Measurements from ENCODE around the gene IFT43.
A peak's percentile ranks its signal among the peaks of the same experiment; 100 is the strongest.

The IFT43 gene

GRCh38 chr14:76090616-76091391 is 105.2 kb downstream of the IFT43 start:
- FAIRE-seq (peak; percentile 75), DNase-seq (ENCODE audit: insufficient read length, low spot score) (peak; percentile 36)
- TF ChIP-seq TAF1 (IDR thresholded peaks at IDR 0.05; ENCODE audit: low read depth, low read length) (no peak), SPI1 (IDR thresholded peaks at IDR 0.05; ENCODE audit: low read depth, low read length) (no peak), POLR2A (IDR thresholded peaks at IDR 0.05; ENCODE audit: low read depth, low read length) (no peak), PAX5 (IDR thresholded peaks at IDR 0.05; ENCODE audit: insufficient read depth, low read length, severe bottlenecking) (no peak)

- TF ChIP-seq PAX5 (IDR thresholded peaks at IDR 0.05; ENCODE audit: insufficient read depth, low read length, severe bottlenecking), result no peak
- no peak for TF ChIP-seq POLR2A (IDR thresholded peaks at IDR 0.05; ENCODE audit: low read depth, low read length)
- TF ChIP-seq POLR2AphosphoS5 (IDR thresholded peaks at IDR 0.05; ENCODE audit: low read depth, low read length), result no peak
- no peak for TF ChIP-seq SPI1 (IDR thresholded peaks at IDR 0.05; ENCODE audit: low read depth, low read length)
- no peak for TF ChIP-seq POU2F2 (IDR thresholded peaks at IDR 0.05; ENCODE audit: low read depth, low read length)
- FAIRE-seq (no peak), DNase-seq (ENCODE audit: insufficient read length, low spot score) (no peak)
These were observed 107.5 kb downstream of the IFT43 start for GRCh38 chr14:76093077-76093476.

- FAIRE-seq, result no peak
- DNase-seq (ENCODE audit: insufficient read length, low spot score), result no peak
- TF ChIP-seq POLR2A (IDR thresholded peaks at IDR 0.05; ENCODE audit: low read depth, low read length) (no peak), TAF1 (IDR thresholded peaks at IDR 0.05; ENCODE audit: low read depth, low read length) (no peak), POU2F2 (IDR thresholded peaks at IDR 0.05; ENCODE audit: low read depth, low read length) (no peak), PAX5 (IDR thresholded peaks at IDR 0.05; ENCODE audit: insufficient read depth, low read length, severe bottlenecking) (no peak), SPI1 (IDR thresholded peaks at IDR 0.05; ENCODE audit: low read depth, low read length) (no peak), POLR2AphosphoS5 (IDR thresholded peaks at IDR 0.05; ENCODE audit: low read depth, low read length) (no peak)
These were observed 110.7 kb downstream of the IFT43 start for GRCh38 chr14:76096257-76096656.

GRCh38 chr14:76097547-76097946 is 112.0 kb downstream of the IFT43 start:
- no peak for FAIRE-seq
- TF ChIP-seq TAF1 (IDR thresholded peaks at IDR 0.05; ENCODE audit: low read depth, low read length) (no peak), PAX5 (IDR thresholded peaks at IDR 0.05; ENCODE audit: insufficient read depth, low read length, severe bottlenecking) (no peak), POU2F2 (IDR thresholded peaks at IDR 0.05; ENCODE audit: low read depth, low read length) (no peak), POLR2AphosphoS5 (IDR thresholded peaks at IDR 0.05; ENCODE audit: low read depth, low read length) (no peak), POLR2A (IDR thresholded peaks at IDR 0.05; ENCODE audit: low read depth, low read length) (no peak), SPI1 (IDR thresholded peaks at IDR 0.05; ENCODE audit: low read depth, low read length) (no peak)
- DNase-seq (ENCODE audit: insufficient read length, low spot score), result no peak

GRCh38 chr14:76098047-76098446 is 112.5 kb downstream of the IFT43 start:
- no peak for FAIRE-seq
- TF ChIP-seq TAF1 (IDR thresholded peaks at IDR 0.05; ENCODE audit: low read depth, low read length), result no peak
- TF ChIP-seq POLR2A (IDR thresholded peaks at IDR 0.05; ENCODE audit: low read depth, low read length), result no peak
- no peak for TF ChIP-seq POLR2AphosphoS5 (IDR thresholded peaks at IDR 0.05; ENCODE audit: low read depth, low read length)
- no peak for TF ChIP-seq PAX5 (IDR thresholded peaks at IDR 0.05; ENCODE audit: insufficient read depth, low read length, severe bottlenecking)
- TF ChIP-seq SPI1 (IDR thresholded peaks at IDR 0.05; ENCODE audit: low read depth, low read length), result no peak
- TF ChIP-seq POU2F2 (IDR thresholded peaks at IDR 0.05; ENCODE audit: low read depth, low read length), result no peak
- DNase-seq (ENCODE audit: insufficient read length, low spot score), result no peak

GRCh38 chr14:76098916-76099675 is 113.5 kb downstream of the IFT43 start:
- no peak for FAIRE-seq
- no peak for TF ChIP-seq PAX5 (IDR thresholded peaks at IDR 0.05; ENCODE audit: insufficient read depth, low read length, severe bottlenecking)
- no peak for DNase-seq (ENCODE audit: insufficient read length, low spot score)

- no peak for DNase-seq (ENCODE audit: insufficient read length, low spot score)
- TF ChIP-seq SPI1 (IDR thresholded peaks at IDR 0.05; ENCODE audit: low read depth, low read length) (no peak), POLR2A (IDR thresholded peaks at IDR 0.05; ENCODE audit: low read depth, low read length) (no peak), POU2F2 (IDR thresholded peaks at IDR 0.05; ENCODE audit: low read depth, low read length) (no peak), POLR2AphosphoS5 (IDR thresholded peaks at IDR 0.05; ENCODE audit: low read depth, low read length) (no peak), TAF1 (IDR thresholded peaks at IDR 0.05; ENCODE audit: low read depth, low read length) (no peak), PAX5 (IDR thresholded peaks at IDR 0.05; ENCODE audit: insufficient read depth, low read length, severe bottlenecking) (no peak)
- FAIRE-seq, result no peak
These were observed 114.7 kb downstream of the IFT43 start for GRCh38 chr14:76100236-76100635.

- TF ChIP-seq TAF1 (IDR thresholded peaks at IDR 0.05; ENCODE audit: low read depth, low read length), result no peak
- TF ChIP-seq PAX5 (IDR thresholded peaks at IDR 0.05; ENCODE audit: insufficient read depth, low read length, severe bottlenecking), result no peak
- no peak for TF ChIP-seq SPI1 (IDR thresholded peaks at IDR 0.05; ENCODE audit: low read depth, low read length)
- no peak for TF ChIP-seq POU2F2 (IDR thresholded peaks at IDR 0.05; ENCODE audit: low read depth, low read length)
- TF ChIP-seq POLR2AphosphoS5 (IDR thresholded peaks at IDR 0.05; ENCODE audit: low read depth, low read length), result no peak
- TF ChIP-seq POLR2A (IDR thresholded peaks at IDR 0.05; ENCODE audit: low read depth, low read length), result no peak
- no peak for FAIRE-seq
- DNase-seq (ENCODE audit: insufficient read length, low spot score), result no peak
These were observed 116.1 kb downstream of the IFT43 start for GRCh38 chr14:76101391-76102379.
